ENCODE data around the gene IP6K3.

The IP6K3 gene

GRCh38 chr6:33723371-33724085 lies 23.2 kb downstream of the IP6K3 start:
- Mint-ChIP-seq H3K27ac (no peak overlapping the region), H3K4me1 (peaks cover 13% of the 10 kb centered on the region), H3K27me3 (ENCODE audit: low read depth, poor library complexity) (peaks cover 67% of the 10 kb centered on the region), H3K9me3 (no peaks in the 10 kb centered on the region), H3K4me3 (no peak overlapping the region), H3K36me3 (ENCODE audit: low read depth) (peaks cover 32% of the 10 kb centered on the region)
- DNase-seq, result no peak
- no peak for TF ChIP-seq CTCF (IDR thresholded peaks at IDR 0.05)

- TF ChIP-seq CTCF (IDR thresholded peaks at IDR 0.05), result no peak
- no peak for DNase-seq
- no peaks in the 10 kb centered on the region for H3K9me3 Mint-ChIP-seq
- peaks cover 23% of the 10 kb centered on the region for H3K4me1 Mint-ChIP-seq
- peaks cover 30% of the 10 kb centered on the region for H3K36me3 Mint-ChIP-seq (ENCODE audit: low read depth)
- H3K27ac Mint-ChIP-seq, result no peak overlapping the region
- H3K27me3 Mint-ChIP-seq (ENCODE audit: low read depth, poor library complexity), result peaks cover 73% of the 10 kb centered on the region
- H3K4me3 Mint-ChIP-seq, result no peak overlapping the region
These were observed 24.5 kb downstream of the IP6K3 start for GRCh38 chr6:33722103-33722623.

GRCh38 chr6:33721508-33721907 lies 25.2 kb downstream of the IP6K3 start:
- no peak for DNase-seq

GRCh38 chr6:33720998-33721397 lies 25.7 kb downstream of the IP6K3 start:
- Mint-ChIP-seq H3K27ac (no peak overlapping the region), H3K9me3 (no peaks in the 10 kb centered on the region), H3K36me3 (ENCODE audit: low read depth) (peaks cover 30% of the 10 kb centered on the region), H3K4me3 (no peak overlapping the region), H3K27me3 (ENCODE audit: low read depth, poor library complexity) (peaks cover 72% of the 10 kb centered on the region), H3K4me1 (peaks cover 33% of the 10 kb centered on the region)
- no peak for DNase-seq
- no peak for TF ChIP-seq CTCF (IDR thresholded peaks at IDR 0.05)

More at GRCh38 chr6:33721508-33721907, 25.2 kb downstream of the IP6K3 start:
- TF ChIP-seq CTCF (IDR thresholded peaks at IDR 0.05), result no peak
- Mint-ChIP-seq H3K4me1 (peaks cover 30% of the 10 kb centered on the region), H3K27me3 (ENCODE audit: low read depth, poor library complexity) (peaks cover 73% of the 10 kb centered on the region), H3K27ac (no peak overlapping the region), H3K4me3 (no peak overlapping the region), H3K36me3 (ENCODE audit: low read depth) (peaks cover 30% of the 10 kb centered on the region), H3K9me3 (no peaks in the 10 kb centered on the region)

DNA sequence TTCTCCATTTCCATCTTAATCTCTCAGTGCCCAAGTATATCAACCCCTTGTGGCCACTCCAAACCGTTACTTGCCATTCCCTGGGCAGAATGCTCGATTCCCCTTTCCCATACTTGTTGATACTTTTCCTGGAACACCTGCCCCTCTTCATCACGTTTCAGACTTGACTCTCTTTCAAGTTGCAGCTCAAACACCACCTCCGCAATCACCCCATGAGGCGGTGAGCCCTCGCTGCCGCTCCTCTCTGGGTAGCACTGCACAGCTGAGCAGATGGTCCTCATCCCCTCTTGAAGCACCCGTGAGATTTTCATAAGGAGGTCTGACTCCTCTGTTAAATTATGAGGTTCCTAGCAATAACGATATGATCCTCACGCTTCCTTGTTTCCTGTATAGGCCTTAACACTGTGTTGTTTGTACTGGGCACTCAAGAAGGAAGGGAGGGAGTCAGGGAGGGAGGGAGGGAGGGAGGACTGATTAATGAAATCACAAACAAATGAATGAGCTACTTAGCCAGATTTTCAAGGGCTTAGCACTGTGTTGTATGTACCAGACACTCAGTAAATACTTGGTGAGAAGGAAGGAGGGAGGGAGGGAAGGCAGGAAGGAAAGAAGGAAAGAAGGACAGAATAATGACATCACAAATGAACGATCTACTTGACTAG lies 27.2 kb downstream of the IP6K3 start:
- Mint-ChIP-seq H3K4me1 (peaks cover 34% of the 10 kb centered on the region), H3K27ac (no peak overlapping the region), H3K27me3 (ENCODE audit: low read depth, poor library complexity) (peaks cover 66% of the 10 kb centered on the region), H3K9me3 (no peaks in the 10 kb centered on the region), H3K4me3 (no peak overlapping the region), H3K36me3 (ENCODE audit: low read depth) (peaks cover 26% of the 10 kb centered on the region)
- DNase-seq, result no peak
- no peak for TF ChIP-seq CTCF (IDR thresholded peaks at IDR 0.05)

All from nephron progenitor cell (in vitro differentiated cells).